Spleen (tissue), 11 donors: ENCODE measurements around the gene NCOA3. TPM values are rescaled to one million over a fixed set of nuclear protein-coding genes. Genes with fewer than 3 reads are reported as not detected.
A peak's percentile ranks its signal among the peaks of the same experiment; 100 is the strongest.
"Not testable (repeated sequence)": the region's sequence is repeated elsewhere in the genome, so short reads cannot be mapped to it uniquely, and the experiment has no call there.

Source experiments
- DNase-seq: peaks from one replicate; pipeline ENCODE4 v3.0.0-alpha.2; 2020
- H3K27ac ChIP-seq, 8 donors: fragments of 200-600 bp; sonication (generic) in 7 of 8; 1 replicate in 4 of 8; 2 replicates in 4 of 8; pipeline versions ENCODE4 v1.5.0 to v1.8.0; 2016 to 2021; ENCODE audit warnings: inconsistent platforms in 4 of 8, mild to moderate bottlenecking in 4 of 8, moderate library complexity in 1 of 8
- H3K27me3 ChIP-seq, 7 donors: fragments of 200-600 bp; sonication (generic) in 6 of 7; replicated peaks in 1 of 7; 1 replicate in 4 of 7; 2 replicates in 3 of 7; pipeline versions ENCODE4 v1.5.0 to v1.8.0; 2016 to 2021; ENCODE audit warnings: inconsistent platforms in 3 of 7, mild to moderate bottlenecking in 1 of 7
- H3K36me3 ChIP-seq, 6 donors: fragments of 200-600 bp; sonication (generic) in 5 of 6; 1 replicate in 4 of 6; 2 replicates in 2 of 6; pipeline versions ENCODE4 v1.5.0 to v1.8.0; 2016 to 2021; ENCODE audit warnings: inconsistent platforms in 2 of 6
- H3K4me1 ChIP-seq, 6 donors: fragments of 200-600 bp; sonication (generic) in 5 of 6; 1 replicate in 3 of 6; 2 replicates in 3 of 6; pipeline versions ENCODE4 v1.5.0 to v1.8.0; 2016 to 2021; ENCODE audit warnings: inconsistent platforms in 3 of 6
- H3K4me3 ChIP-seq, 8 donors: fragments of 200-600 bp; sonication (generic) in 7 of 8; 1 replicate in 4 of 8; 2 replicates in 4 of 8; pipeline versions ENCODE4 v1.5.0 to v1.8.0; 2016 to 2021; ENCODE audit warnings: inconsistent platforms in 4 of 8, mild to moderate bottlenecking in 4 of 8, moderate library complexity in 2 of 8
- H3K9me3 ChIP-seq, 8 donors: fragments of 200-600 bp; sonication (generic) in 7 of 8; 1 replicate in 4 of 8; 2 replicates in 4 of 8; pipeline versions ENCODE4 v1.5.0 to v1.8.0; 2016 to 2021; ENCODE audit warnings: inconsistent platforms in 4 of 8
- POLR2A ChIP-seq, 3 donors: fragments of 450-650 bp; IDR thresholded peaks; one replicate each; pipeline ENCODE4 v1.5.1; 2017; ENCODE audit warnings: antibody characterized with exemption in 3 of 3, mild to moderate bottlenecking in 1 of 3
- POLR2AphosphoS5 ChIP-seq, 3 donors: sonication (generic); formaldehyde crosslinking; IDR thresholded peaks; one replicate each; pipeline ENCODE4 v1.5.1; 2017; ENCODE audit warnings: antibody characterized with exemption in 3 of 3
- WGBS, 5 donors: extraction: QIAGEN DNeasy Blood & Tissue Kit in 3 of 5; methylation state at CpG; one replicate each; pipeline versions ENCODE4 v1.1.5 to v1.1.7; 2013 to 2018; 5-methylcytosine and 5-hydroxymethylcytosine counted together
- intact Hi-C: fragments of 100-400 bp; cut with DNase I; formaldehyde crosslinking; loops from one replicate; pipeline ENCODE4 v1.15.0; 2023; ENCODE audit warnings: low total_unique reads
- polyA plus RNA-seq, 3 donors: library from polyadenylated mRNA; stranded (reverse); fragments of 200-250 nt; gene quantifications; one replicate each; pipeline ENCODE4 v1.2.1, GENCODE V29; 2013
- total RNA-seq, 7 donors: library from RNA; depleted of rRNA in 3 of 7; stranded (reverse); fragments of >200 nt in 3 of 7; fragmentation: NEBNext Ultra II Directional in 4 of 7; extraction: Animal tissue kit (Norgen Biotek cat#: 25700) in 4 of 7; gene quantifications; one replicate each; pipeline versions ENCODE4 v1.1.0 to v1.2.1, GENCODE V29; 2016 to 2021
- TF ChIP-seq, protein P1 (sequence below), 11 experiments: fragments of 200-600 bp in 7 of 11; fragments of 450-650 bp in 4 of 11; sonication (generic) in 4 of 11; IDR thresholded peaks in 8 of 11; conservative IDR thresholded peaks in 3 of 11; 1 replicate in 7 of 11; 2 replicates in 4 of 11; pipeline versions ENCODE4 v1.4.0 to v1.8.0; 2016 to 2021; ENCODE audit warnings: antibody characterized with exemption in 11 of 11, inconsistent platforms in 4 of 11, mild to moderate bottlenecking in 1 of 11
- donor health status: healthy with polysubstance abuse.
- donor health status: DM: no; HTN: no; CAD: no; lungs with moderate emphysema.
- donor health status: DM: no; HTN: no; CAD: no.
- donor health status: Bipolar disorder and iron deficiency.
- donor health status: healthy.
- donor health status: DM: no; HTN: no; CAD: no.
- donor health status: DM: yes; HTN: yes; CAD: no.

Gene NCOA3
- total and polyA plus RNA-seq, 10 donors, result 12.5 to 93.7 (median 82.2) TPM

- H3K9me3 ChIP-seq, result no peaks in the 10 kb centered on the region
- intact Hi-C loops, result no loop called here
- no peak for TF ChIP-seq POLR2AphosphoS5 (IDR thresholded peaks at IDR 0.05)
- TF ChIP-seq POLR2A (IDR thresholded peaks at IDR 0.05), result no peak
- TF ChIP-seq, protein P1, sequence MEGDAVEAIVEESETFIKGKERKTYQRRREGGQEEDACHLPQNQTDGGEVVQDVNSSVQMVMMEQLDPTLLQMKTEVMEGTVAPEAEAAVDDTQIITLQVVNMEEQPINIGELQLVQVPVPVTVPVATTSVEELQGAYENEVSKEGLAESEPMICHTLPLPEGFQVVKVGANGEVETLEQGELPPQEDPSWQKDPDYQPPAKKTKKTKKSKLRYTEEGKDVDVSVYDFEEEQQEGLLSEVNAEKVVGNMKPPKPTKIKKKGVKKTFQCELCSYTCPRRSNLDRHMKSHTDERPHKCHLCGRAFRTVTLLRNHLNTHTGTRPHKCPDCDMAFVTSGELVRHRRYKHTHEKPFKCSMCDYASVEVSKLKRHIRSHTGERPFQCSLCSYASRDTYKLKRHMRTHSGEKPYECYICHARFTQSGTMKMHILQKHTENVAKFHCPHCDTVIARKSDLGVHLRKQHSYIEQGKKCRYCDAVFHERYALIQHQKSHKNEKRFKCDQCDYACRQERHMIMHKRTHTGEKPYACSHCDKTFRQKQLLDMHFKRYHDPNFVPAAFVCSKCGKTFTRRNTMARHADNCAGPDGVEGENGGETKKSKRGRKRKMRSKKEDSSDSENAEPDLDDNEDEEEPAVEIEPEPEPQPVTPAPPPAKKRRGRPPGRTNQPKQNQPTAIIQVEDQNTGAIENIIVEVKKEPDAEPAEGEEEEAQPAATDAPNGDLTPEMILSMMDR (IDR thresholded peaks at IDR 0.05 in 8 of 11, conservative IDR thresholded peaks at IDR 0.05 in 3 of 11), result no peak
- H3K4me1 ChIP-seq, result peaks cover 19 to 66% (median 54%) of the 10 kb centered on the region in 6 donors
- WGBS, 5 donors, result 76 to 96% (median 95%) methylated on average over 3 of the region's 3 CpGs
- no peak overlapping the region for H3K4me3 ChIP-seq
- DNase-seq, result no peak
- H3K27me3 ChIP-seq, result no peaks in the 10 kb centered on the region
- H3K27ac ChIP-seq, result peak overlapping the region in 5 of 8 donors; percentile 58 to 77 (median 72)
- H3K36me3 ChIP-seq, result no peaks in the 10 kb centered on the region
These were observed 9.4 kb upstream of the NCOA3 start for GRCh38 chr20:47492284-47492683.

GRCh38 chr20:47493175-47493962 is 8.3 kb upstream of the NCOA3 start:
- intact Hi-C loops, result no loop called here

GRCh38 chr20:47493963-47494293 is 7.8 kb upstream of the NCOA3 start:
- H3K36me3 ChIP-seq, result no peaks in the 10 kb centered on the region
- WGBS, 5 donors, result 52 to 89% (median 71%) methylated on average over 2 of the region's 2 CpGs
- no peaks in the 10 kb centered on the region for H3K27me3 ChIP-seq
- TF ChIP-seq, protein P1 (IDR thresholded peaks at IDR 0.05 in 8 of 11, conservative IDR thresholded peaks at IDR 0.05 in 3 of 11), result no peak
- TF ChIP-seq POLR2A (IDR thresholded peaks at IDR 0.05) (no peak), POLR2AphosphoS5 (IDR thresholded peaks at IDR 0.05) (no peak)
- H3K4me1 ChIP-seq, result peaks cover 16 to 49% (median 39%) of the 10 kb centered on the region in 6 donors
- H3K4me3 ChIP-seq, result peak overlapping the region in 1 of 8 donors; percentile 18
- peak overlapping the region in 7 of 8 donors; percentile 51 to 77 (median 71) for H3K27ac ChIP-seq
- intact Hi-C loops, result no loop called here
- no peak for DNase-seq
- no peaks in the 10 kb centered on the region for H3K9me3 ChIP-seq

More at GRCh38 chr20:47493175-47493962, 8.3 kb upstream of the NCOA3 start:
- WGBS, 5 donors, result 11 to 28% (median 18%) methylated on average over 3 of the region's 3 CpGs
- Histone ChIP-seq H3K4me3 (peak overlapping the region in 1 of 8 donors; percentile 18), H3K9me3 (no peaks in the 10 kb centered on the region), H3K4me1 (peaks cover 16 to 55% (median 43%) of the 10 kb centered on the region in 6 donors), H3K27ac (peak overlapping the region in 7 of 8 donors; percentile 51 to 77 (median 71)), H3K27me3 (no peaks in the 10 kb centered on the region), H3K36me3 (no peaks in the 10 kb centered on the region)
- TF ChIP-seq, protein P1 (IDR thresholded peaks at IDR 0.05 in 8 of 11, conservative IDR thresholded peaks at IDR 0.05 in 3 of 11), result no peak
- peak in 1 of 3 donors; percentile 50 for TF ChIP-seq POLR2AphosphoS5 (IDR thresholded peaks at IDR 0.05)
- peak; percentile 84 for DNase-seq

- peaks cover 16 to 43% (median 34%) of the 10 kb centered on the region in 6 donors for H3K4me1 ChIP-seq
- peak overlapping the region in 3 of 8 donors; percentile 72 to 77 (median 73) for H3K27ac ChIP-seq
- H3K4me3 ChIP-seq, DNase-seq, H3K36me3 ChIP-seq, intact Hi-C loops, H3K9me3 ChIP-seq, H3K27me3 ChIP-seq: not testable (repeated sequence)
- WGBS, 5 donors, result 77 to 89% (median 87%) methylated on average over 10 to 11 of the region's 11 CpGs
These were observed 7.1 kb upstream of the NCOA3 start for GRCh38 chr20:47494606-47495005.
